ENCODE data around the gene INPP5B.
"Not testable (repeated sequence)": the region's sequence is repeated elsewhere in the genome, so short reads cannot be mapped to it uniquely, and the experiment has no call there.

Gene INPP5B

GRCh38 chr1:37948841-37949240 is 2.0 kb upstream of the INPP5B start:
- H3K9me3 ChIP-seq (ENCODE audit: control insufficient read depth in 1 of 2, low read length in 2 of 2): no peaks in the 10 kb centered on the region
- H3K27me3 ChIP-seq (ENCODE audit: control insufficient read depth in 1 of 2, insufficient read depth in 2 of 2, low read length in 2 of 2): no peaks in the 10 kb centered on the region

GRCh38 chr1:37948166-37948565 is 1.3 kb upstream of the INPP5B start:
- no peak overlapping the region for H3K9ac ChIP-seq (ENCODE audit: low read depth in 1 of 2, low read length in 2 of 2)
- H3K4me1 ChIP-seq (ENCODE audit: control insufficient read depth in 1 of 2, insufficient read depth in 2 of 2, low read length in 2 of 2): peaks cover 13% of the 10 kb centered on the region in 2 donors
- no peak overlapping the region for H3K27ac ChIP-seq (ENCODE audit: low read depth, low read length)
- H3K4me3 ChIP-seq (ENCODE audit: low read depth in 1 of 2, low read length in 2 of 2): no peak overlapping the region
- no peaks in the 10 kb centered on the region for H3K27me3 ChIP-seq (ENCODE audit: control insufficient read depth in 1 of 2, insufficient read depth in 2 of 2, low read length in 2 of 2)
- no peaks in the 10 kb centered on the region for H3K9me3 ChIP-seq (ENCODE audit: control insufficient read depth in 1 of 2, low read length in 2 of 2)
- H3K36me3 ChIP-seq (ENCODE audit: control insufficient read depth in 1 of 2, insufficient read depth in 2 of 2, low read length in 2 of 2): peaks cover 0 to 9% of the 10 kb centered on the region in 2 donors

More at GRCh38 chr1:37948841-37949240, 2.0 kb upstream of the INPP5B start:
- H3K36me3 ChIP-seq (ENCODE audit: control insufficient read depth in 1 of 2, insufficient read depth in 2 of 2, low read length in 2 of 2): peaks cover 0 to 2% of the 10 kb centered on the region in 2 donors
- H3K27ac ChIP-seq (ENCODE audit: low read depth, low read length): no peak overlapping the region
- H3K4me1 ChIP-seq (ENCODE audit: control insufficient read depth in 1 of 2, insufficient read depth in 2 of 2, low read length in 2 of 2): peaks cover 13% of the 10 kb centered on the region in 2 donors
- no peak overlapping the region for H3K9ac ChIP-seq (ENCODE audit: low read depth in 1 of 2, low read length in 2 of 2)
- H3K4me3 ChIP-seq (ENCODE audit: low read depth in 1 of 2, low read length in 2 of 2): no peak overlapping the region

- Histone ChIP-seq H3K4me1 (ENCODE audit: control insufficient read depth in 1 of 2, insufficient read depth in 2 of 2, low read length in 2 of 2) (peaks cover 13% of the 10 kb centered on the region in 2 donors), H3K9ac (ENCODE audit: low read depth in 1 of 2, low read length in 2 of 2) (peak overlapping the region in 1 of 2 donors; percentile 87), H3K4me3 (ENCODE audit: low read depth in 1 of 2, low read length in 2 of 2) (peak overlapping the region; percentile 92 to 95), H3K9me3 (ENCODE audit: control insufficient read depth in 1 of 2, low read length in 2 of 2) (no peaks in the 10 kb centered on the region), H3K27ac (ENCODE audit: low read depth, low read length) (no peak overlapping the region), H3K27me3 (ENCODE audit: control insufficient read depth in 1 of 2, insufficient read depth in 2 of 2, low read length in 2 of 2) (no peaks in the 10 kb centered on the region), H3K36me3 (ENCODE audit: control insufficient read depth in 1 of 2, insufficient read depth in 2 of 2, low read length in 2 of 2) (peaks cover 0 to 10% of the 10 kb centered on the region in 2 donors)
Observed at GRCh38 chr1:37947364-37947763, 511 bp upstream of the INPP5B start.

GRCh38 chr1:37945743-37946702 is 830 bp downstream of the INPP5B start:
- peak overlapping the region; percentile 92 to 95 for H3K4me3 ChIP-seq (ENCODE audit: low read depth in 1 of 2, low read length in 2 of 2)
- peak overlapping the region; percentile 80 to 87 for H3K9ac ChIP-seq (ENCODE audit: low read depth in 1 of 2, low read length in 2 of 2)
- H3K27me3 ChIP-seq (ENCODE audit: control insufficient read depth in 1 of 2, insufficient read depth in 2 of 2, low read length in 2 of 2): no peaks in the 10 kb centered on the region
- peak overlapping the region; percentile 61 for H3K27ac ChIP-seq (ENCODE audit: low read depth, low read length)
- peaks cover 13% of the 10 kb centered on the region in 2 donors for H3K4me1 ChIP-seq (ENCODE audit: control insufficient read depth in 1 of 2, insufficient read depth in 2 of 2, low read length in 2 of 2)
- peaks cover 0 to 11% of the 10 kb centered on the region in 2 donors for H3K36me3 ChIP-seq (ENCODE audit: control insufficient read depth in 1 of 2, insufficient read depth in 2 of 2, low read length in 2 of 2)
- H3K9me3 ChIP-seq (ENCODE audit: control insufficient read depth in 1 of 2, low read length in 2 of 2): no peaks in the 10 kb centered on the region

GRCh38 chr1:37945251-37945650 is 1.6 kb downstream of the INPP5B start:
- Histone ChIP-seq H3K27me3 (ENCODE audit: control insufficient read depth in 1 of 2, insufficient read depth in 2 of 2, low read length in 2 of 2) (no peaks in the 10 kb centered on the region), H3K9ac (ENCODE audit: low read depth in 1 of 2, low read length in 2 of 2) (no peak overlapping the region), H3K36me3 (ENCODE audit: control insufficient read depth in 1 of 2, insufficient read depth in 2 of 2, low read length in 2 of 2) (peaks cover 0 to 17% of the 10 kb centered on the region in 2 donors), H3K27ac (ENCODE audit: low read depth, low read length) (no peak overlapping the region), H3K9me3 (ENCODE audit: control insufficient read depth in 1 of 2, low read length in 2 of 2) (no peaks in the 10 kb centered on the region), H3K4me1 (ENCODE audit: control insufficient read depth in 1 of 2, insufficient read depth in 2 of 2, low read length in 2 of 2) (peaks cover 13 to 17% of the 10 kb centered on the region in 2 donors), H3K4me3 (ENCODE audit: low read depth in 1 of 2, low read length in 2 of 2) (peak overlapping the region in 1 of 2 donors; percentile 95)

- Histone ChIP-seq H3K9ac (ENCODE audit: low read depth in 1 of 2, low read length in 2 of 2) (no peak overlapping the region), H3K4me3 (ENCODE audit: low read depth in 1 of 2, low read length in 2 of 2) (no peak overlapping the region), H3K9me3 (ENCODE audit: control insufficient read depth in 1 of 2, low read length in 2 of 2) (no peaks in the 10 kb centered on the region), H3K36me3 (ENCODE audit: control insufficient read depth in 1 of 2, insufficient read depth in 2 of 2, low read length in 2 of 2) (peaks cover 0 to 17% of the 10 kb centered on the region in 2 donors), H3K27ac (ENCODE audit: low read depth, low read length) (no peak overlapping the region), H3K27me3 (ENCODE audit: control insufficient read depth in 1 of 2, insufficient read depth in 2 of 2, low read length in 2 of 2) (no peaks in the 10 kb centered on the region), H3K4me1 (ENCODE audit: control insufficient read depth in 1 of 2, insufficient read depth in 2 of 2, low read length in 2 of 2) (peaks cover 13 to 21% of the 10 kb centered on the region in 2 donors)
Observed at GRCh38 chr1:37944816-37945215, 2.0 kb downstream of the INPP5B start.

- no peaks in the 10 kb centered on the region for H3K9me3 ChIP-seq (ENCODE audit: control insufficient read depth in 1 of 2, low read length in 2 of 2)
- peaks cover 0 to 17% of the 10 kb centered on the region in 2 donors for H3K36me3 ChIP-seq (ENCODE audit: control insufficient read depth in 1 of 2, insufficient read depth in 2 of 2, low read length in 2 of 2)
- H3K4me3 ChIP-seq (ENCODE audit: low read depth in 1 of 2, low read length in 2 of 2): no peak overlapping the region
- no peak overlapping the region for H3K27ac ChIP-seq (ENCODE audit: low read depth, low read length)
- H3K27me3 ChIP-seq (ENCODE audit: control insufficient read depth in 1 of 2, insufficient read depth in 2 of 2, low read length in 2 of 2): no peaks in the 10 kb centered on the region
- H3K4me1 ChIP-seq (ENCODE audit: control insufficient read depth in 1 of 2, insufficient read depth in 2 of 2, low read length in 2 of 2): peaks cover 13 to 22% of the 10 kb centered on the region in 2 donors
- no peak overlapping the region for H3K9ac ChIP-seq (ENCODE audit: low read depth in 1 of 2, low read length in 2 of 2)
Observed at GRCh38 chr1:37944086-37944763, 2.6 kb downstream of the INPP5B start.

- no peak overlapping the region for H3K9ac ChIP-seq (ENCODE audit: low read depth in 1 of 2, low read length in 2 of 2)
- peaks cover 0 to 25% of the 10 kb centered on the region in 2 donors for H3K36me3 ChIP-seq (ENCODE audit: control insufficient read depth in 1 of 2, insufficient read depth in 2 of 2, low read length in 2 of 2)
- H3K27me3 ChIP-seq (ENCODE audit: control insufficient read depth in 1 of 2, insufficient read depth in 2 of 2, low read length in 2 of 2): no peaks in the 10 kb centered on the region
- H3K27ac ChIP-seq (ENCODE audit: low read depth, low read length): no peak overlapping the region
- H3K9me3 ChIP-seq (ENCODE audit: control insufficient read depth in 1 of 2, low read length in 2 of 2): no peaks in the 10 kb centered on the region
- peaks cover 0 to 8% of the 10 kb centered on the region in 2 donors for H3K4me1 ChIP-seq (ENCODE audit: control insufficient read depth in 1 of 2, insufficient read depth in 2 of 2, low read length in 2 of 2)
- H3K4me3 ChIP-seq (ENCODE audit: low read depth in 1 of 2, low read length in 2 of 2): no peak overlapping the region
Observed at GRCh38 chr1:37940299-37940947, 6.4 kb downstream of the INPP5B start.

- not testable (repeated sequence) for H3K4me3 ChIP-seq (ENCODE audit: low read depth in 1 of 2, low read length in 2 of 2); H3K27me3 ChIP-seq (ENCODE audit: control insufficient read depth in 1 of 2, insufficient read depth in 2 of 2, low read length in 2 of 2); H3K9me3 ChIP-seq (ENCODE audit: control insufficient read depth in 1 of 2, low read length in 2 of 2); H3K9ac ChIP-seq (ENCODE audit: low read depth in 1 of 2, low read length in 2 of 2); H3K4me1 ChIP-seq (ENCODE audit: control insufficient read depth in 1 of 2, insufficient read depth in 2 of 2, low read length in 2 of 2); H3K27ac ChIP-seq (ENCODE audit: low read depth, low read length)
- H3K36me3 ChIP-seq (ENCODE audit: control insufficient read depth in 1 of 2, insufficient read depth in 2 of 2, low read length in 2 of 2): peaks cover 0 to 22% of the 10 kb centered on the region in 2 donors
Observed at GRCh38 chr1:37936760-37937159, 10.1 kb downstream of the INPP5B start.
